DMS53 treated with DMSO at 0.1 percent for 48 hours (cell line): ENCODE measurements around the gene SLC38A11.

ENCODE experiments used
- DNase-seq: peaks from one replicate; lab custom pipeline; 2025; ENCODE audit not compliant: unreplicated experiment; lab: John Stamatoyannopoulos, UW

The SLC38A11 gene

GRCh38 chr2:164846276-164846675 lies 109.0 kb downstream of the SLC38A11 start:
- no peak for DNase-seq
